Stimulated activated naive CD8-positive, alpha-beta T cell treated with anti-CD3 and anti-CD28 coated beads, Interleukin-15, Interleukin-2, amounts not matched to agents 100 ng/mL and 50 ng/mL, for 24 hours (primary cell): ENCODE data around the gene LRP5.

ENCODE experiments used
- H3K27ac Mint-ChIP-seq: one replicate; pipeline ENCODE4 v1.8.0; 2021; ENCODE audit warnings: mild to moderate bottlenecking, mixed read lengths
- H3K27me3 Mint-ChIP-seq: one replicate; pipeline ENCODE4 v1.8.0; 2021; ENCODE audit warnings: mixed read lengths
- H3K36me3 Mint-ChIP-seq: one replicate; pipeline ENCODE4 v1.8.0; 2021; ENCODE audit warnings: low read depth, mixed read lengths
- H3K4me1 Mint-ChIP-seq: one replicate; pipeline ENCODE4 v1.8.0; 2021; ENCODE audit warnings: low read depth, mixed read lengths
- H3K4me3 Mint-ChIP-seq: one replicate; pipeline ENCODE4 v1.8.0; 2021; ENCODE audit warnings: mild to moderate bottlenecking, mixed read lengths
- H3K9me3 Mint-ChIP-seq: one replicate; pipeline ENCODE4 v1.8.0; 2021; ENCODE audit warnings: mixed read lengths

The LRP5 gene

DNA sequence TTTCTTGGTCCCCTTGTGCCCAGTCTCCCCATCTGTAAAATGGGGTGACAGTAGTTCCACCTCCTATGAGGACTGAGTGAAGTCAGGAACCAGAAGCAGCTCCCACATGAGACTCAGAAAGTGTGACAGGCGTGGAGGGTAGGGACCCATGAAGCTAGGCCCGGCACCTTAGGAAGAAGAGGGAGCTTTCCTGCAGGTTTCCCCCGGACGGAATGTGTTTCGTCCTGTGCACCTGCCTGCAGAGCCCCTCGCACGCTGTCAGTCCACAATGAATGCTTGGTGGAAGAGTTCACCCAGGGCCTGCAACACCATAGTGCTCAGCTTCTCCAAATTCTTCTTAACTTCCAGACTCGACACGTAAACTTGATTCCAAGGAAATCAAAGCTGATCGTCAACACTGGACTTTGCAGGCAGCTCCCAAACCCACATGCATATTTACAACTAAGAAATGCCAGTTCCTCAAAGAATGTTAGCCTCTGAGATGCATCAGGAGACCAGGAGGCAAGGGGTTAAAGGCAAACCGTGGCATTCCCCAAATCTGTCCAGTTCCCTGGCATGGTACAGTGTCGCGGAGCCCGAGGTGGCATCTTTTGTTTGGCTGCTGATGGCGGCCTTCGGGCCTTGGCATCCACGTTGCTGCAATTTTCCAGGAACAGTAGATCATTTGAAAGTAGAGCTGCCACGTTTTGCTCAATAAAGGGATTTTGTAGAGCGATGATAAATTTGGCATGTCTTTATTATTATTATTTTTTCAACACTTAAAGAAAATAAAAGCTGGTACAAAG, 15.4 kb downstream of the LRP5 start:
- no peaks in the 10 kb centered on the region for H3K27me3 Mint-ChIP-seq
- H3K36me3 Mint-ChIP-seq = no peaks in the 10 kb centered on the region
- no peak overlapping the region for H3K27ac Mint-ChIP-seq
- H3K4me1 Mint-ChIP-seq = peaks cover 56% of the 10 kb centered on the region
- no peak overlapping the region for H3K4me3 Mint-ChIP-seq
- H3K9me3 Mint-ChIP-seq = no peaks in the 10 kb centered on the region

DNA sequence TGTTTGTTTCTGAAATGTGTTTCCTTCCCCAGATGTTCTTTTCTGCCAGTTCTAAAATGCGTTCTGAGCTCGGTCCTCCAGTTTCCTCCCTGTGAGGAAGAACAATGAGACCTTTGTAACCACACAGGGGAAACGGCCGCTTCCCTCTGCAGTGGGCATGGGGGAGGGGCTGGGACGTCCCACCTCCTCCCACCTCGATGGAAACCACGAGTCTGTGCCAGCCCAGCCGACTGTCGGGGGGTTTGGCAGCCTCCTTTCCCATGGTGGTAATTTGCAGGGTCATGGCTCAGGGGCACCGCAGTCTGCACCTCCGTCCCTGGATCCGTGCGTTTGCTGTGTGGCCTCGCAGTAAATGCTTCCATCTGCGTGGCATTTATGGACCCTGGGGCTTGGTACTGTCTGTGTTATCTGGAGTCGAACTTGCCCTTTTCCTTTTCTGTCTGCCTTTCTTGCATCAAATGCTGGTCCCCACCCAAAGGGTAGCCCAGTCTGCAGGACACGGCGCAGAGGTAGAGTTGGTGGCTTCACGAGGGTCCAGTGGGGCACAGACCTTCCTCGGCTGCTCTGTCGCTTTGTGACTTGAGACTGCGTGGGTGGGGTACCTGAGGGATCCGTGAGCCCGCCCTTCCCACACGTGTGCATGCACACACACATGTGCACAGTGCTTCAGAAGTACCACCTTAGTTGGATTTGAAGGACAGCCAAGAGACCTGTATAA, 16.1 kb downstream of the LRP5 start:
- Mint-ChIP-seq H3K27me3 (no peaks in the 10 kb centered on the region), H3K36me3 (no peaks in the 10 kb centered on the region), H3K27ac (no peak overlapping the region), H3K4me1 (peaks cover 58% of the 10 kb centered on the region), H3K9me3 (no peaks in the 10 kb centered on the region), H3K4me3 (peak overlapping the region; percentile 30)

DNA sequence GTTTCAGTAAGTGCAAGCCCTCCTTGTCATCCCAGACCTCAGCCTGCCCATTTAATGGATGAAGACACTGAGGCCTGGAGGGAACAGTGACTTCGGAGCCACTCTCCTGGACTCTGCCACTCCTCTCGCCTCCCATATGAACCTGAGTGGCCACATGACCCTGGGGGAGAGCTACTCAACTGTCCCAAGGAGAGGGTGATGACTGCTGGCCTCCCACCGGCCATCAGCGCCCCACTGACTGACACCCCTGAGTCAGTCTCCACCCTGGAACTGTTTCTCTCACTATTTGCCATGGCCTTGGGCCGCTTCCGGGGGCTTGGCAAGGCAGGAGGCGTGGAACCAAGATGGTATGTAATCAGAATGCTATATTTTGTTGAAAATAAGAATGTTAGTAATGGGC, 17.1 kb downstream of the LRP5 start:
- Mint-ChIP-seq H3K27ac (no peak overlapping the region), H3K4me1 (peaks cover 58% of the 10 kb centered on the region), H3K4me3 (no peak overlapping the region), H3K9me3 (no peaks in the 10 kb centered on the region), H3K27me3 (no peaks in the 10 kb centered on the region), H3K36me3 (no peaks in the 10 kb centered on the region)

GRCh38 chr11:68329978-68330699, 17.7 kb downstream of the LRP5 start:
- H3K36me3 Mint-ChIP-seq = no peaks in the 10 kb centered on the region
- H3K4me1 Mint-ChIP-seq = peaks cover 58% of the 10 kb centered on the region
- no peaks in the 10 kb centered on the region for H3K27me3 Mint-ChIP-seq
- no peak overlapping the region for H3K27ac Mint-ChIP-seq
- no peaks in the 10 kb centered on the region for H3K9me3 Mint-ChIP-seq
- H3K4me3 Mint-ChIP-seq = no peak overlapping the region

DNA sequence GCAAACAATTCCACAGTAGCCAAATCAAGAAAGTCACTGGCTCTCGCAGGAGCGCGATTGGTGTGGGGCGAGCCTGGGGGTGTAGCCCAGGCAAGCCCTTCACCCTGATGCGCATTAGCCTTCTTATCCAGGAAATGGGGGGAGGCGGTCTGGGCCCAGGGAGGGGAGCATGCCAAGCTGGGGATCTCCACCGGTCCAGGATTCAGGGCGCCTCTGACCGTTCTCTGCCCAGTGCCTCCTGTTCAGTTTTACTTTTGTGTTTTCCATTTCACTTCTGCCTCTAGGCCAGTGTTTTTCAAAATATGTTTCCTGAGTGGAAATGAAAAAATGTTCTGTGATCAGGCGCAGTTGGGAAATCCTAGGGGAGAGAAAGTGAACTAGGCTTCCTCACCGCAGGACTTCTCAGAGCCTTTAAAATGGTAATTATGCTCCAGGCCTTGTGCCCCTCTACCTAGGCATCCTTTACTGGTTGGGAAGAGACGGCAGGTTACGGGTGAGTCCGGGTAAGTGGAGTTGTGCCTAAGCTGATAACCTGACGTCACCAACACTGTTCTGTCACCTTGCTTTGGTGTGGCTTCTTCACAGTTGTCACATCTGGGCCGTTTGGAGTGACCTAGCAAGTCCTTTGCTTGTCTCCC, 18.4 kb downstream of the LRP5 start:
- no peaks in the 10 kb centered on the region for H3K27me3 Mint-ChIP-seq

DNA sequence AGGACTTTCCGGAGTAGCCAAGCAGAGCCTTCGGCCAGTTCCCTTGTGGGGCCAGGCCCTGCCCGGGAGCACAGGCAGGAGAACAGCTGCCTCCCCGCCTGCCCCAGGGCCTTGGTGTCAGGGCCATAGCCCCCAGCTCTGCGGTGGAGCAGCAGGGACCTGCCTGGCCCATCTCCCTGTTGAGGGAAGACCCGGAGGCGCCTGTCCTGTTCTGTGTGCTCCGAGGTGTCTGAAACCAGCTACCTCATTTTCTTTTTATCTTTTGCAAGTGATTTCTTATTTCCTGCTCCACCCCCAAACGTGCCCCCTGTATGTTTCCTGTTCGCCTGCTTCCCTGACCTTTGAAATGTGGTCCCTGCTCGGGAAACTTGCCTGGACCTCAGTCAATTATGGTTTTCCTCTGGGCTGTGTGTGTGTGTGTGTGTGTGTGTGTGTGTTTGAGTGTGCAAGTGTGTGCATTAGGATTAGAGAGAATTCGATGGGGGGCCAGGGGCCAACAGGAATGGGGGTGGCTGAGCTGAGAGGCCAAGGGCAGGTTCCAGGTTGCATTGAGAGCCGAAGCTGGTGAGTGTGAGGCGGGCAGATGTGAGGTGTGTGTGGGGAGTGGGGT, 19.1 kb downstream of the LRP5 start:
- H3K27ac Mint-ChIP-seq = peak overlapping the region; percentile 32
- H3K36me3 Mint-ChIP-seq = no peaks in the 10 kb centered on the region
- H3K4me1 Mint-ChIP-seq = peaks cover 67% of the 10 kb centered on the region
- H3K9me3 Mint-ChIP-seq = no peaks in the 10 kb centered on the region
- no peaks in the 10 kb centered on the region for H3K27me3 Mint-ChIP-seq
- peak overlapping the region; percentile 15 for H3K4me3 Mint-ChIP-seq

More for the DNA sequence above, 18.4 kb downstream of the LRP5 start:
- Mint-ChIP-seq H3K27ac (peak overlapping the region; percentile 8), H3K36me3 (no peaks in the 10 kb centered on the region), H3K4me3 (no peak overlapping the region), H3K9me3 (no peaks in the 10 kb centered on the region), H3K4me1 (peaks cover 63% of the 10 kb centered on the region)

DNA sequence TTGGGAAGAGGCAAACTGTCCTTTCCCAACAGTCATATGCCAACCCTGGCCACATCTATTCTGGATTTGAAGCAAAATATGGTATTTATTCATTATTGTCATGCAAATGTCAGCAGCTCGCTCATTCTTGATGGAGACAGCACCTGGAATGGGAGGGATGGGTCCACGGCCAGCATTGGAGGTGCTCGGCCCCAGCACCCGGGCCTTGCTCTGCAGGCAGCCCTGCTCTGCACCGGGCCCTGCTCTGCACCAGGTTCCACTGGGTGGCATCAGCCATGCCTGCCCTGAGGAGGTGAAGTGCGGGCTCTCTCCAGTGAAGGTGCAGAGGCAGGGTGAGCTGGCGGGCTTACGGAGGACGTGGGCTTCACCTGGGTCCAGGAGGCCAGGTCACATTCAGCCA, 19.8 kb downstream of the LRP5 start:
- Mint-ChIP-seq H3K4me3 (no peak overlapping the region), H3K4me1 (peaks cover 73% of the 10 kb centered on the region), H3K36me3 (no peaks in the 10 kb centered on the region), H3K27me3 (no peaks in the 10 kb centered on the region), H3K9me3 (no peaks in the 10 kb centered on the region), H3K27ac (no peak overlapping the region)

DNA sequence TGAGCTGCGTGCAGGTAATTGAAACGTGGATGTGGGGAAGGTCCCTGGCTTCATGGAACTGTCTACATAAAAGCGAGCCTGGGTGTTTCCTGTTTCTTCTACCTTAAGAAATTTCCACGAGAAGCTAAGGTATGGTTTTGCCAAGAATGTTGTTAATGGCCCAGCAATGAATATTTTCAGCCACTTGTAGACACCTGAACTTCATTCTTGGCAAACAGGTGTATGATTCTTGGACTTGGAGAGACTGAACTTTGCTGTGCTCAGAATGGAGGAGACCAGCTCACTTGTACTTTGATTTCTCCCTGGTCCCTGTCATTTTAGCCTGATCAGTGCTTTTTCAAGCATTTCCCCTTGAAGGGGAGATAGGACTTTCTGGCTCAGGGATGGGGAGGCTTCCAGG, 20.8 kb downstream of the LRP5 start:
- Mint-ChIP-seq H3K4me1 (peaks cover 73% of the 10 kb centered on the region), H3K9me3 (no peaks in the 10 kb centered on the region), H3K4me3 (no peak overlapping the region), H3K27me3 (no peaks in the 10 kb centered on the region), H3K36me3 (no peaks in the 10 kb centered on the region), H3K27ac (no peak overlapping the region)

- Mint-ChIP-seq H3K36me3 (no peaks in the 10 kb centered on the region), H3K9me3 (no peaks in the 10 kb centered on the region), H3K27me3 (no peaks in the 10 kb centered on the region), H3K4me1 (peaks cover 66% of the 10 kb centered on the region), H3K4me3 (no peak overlapping the region), H3K27ac (no peak overlapping the region)
Measured at GRCh38 chr11:68334923-68335322, 22.5 kb downstream of the LRP5 start.

DNA sequence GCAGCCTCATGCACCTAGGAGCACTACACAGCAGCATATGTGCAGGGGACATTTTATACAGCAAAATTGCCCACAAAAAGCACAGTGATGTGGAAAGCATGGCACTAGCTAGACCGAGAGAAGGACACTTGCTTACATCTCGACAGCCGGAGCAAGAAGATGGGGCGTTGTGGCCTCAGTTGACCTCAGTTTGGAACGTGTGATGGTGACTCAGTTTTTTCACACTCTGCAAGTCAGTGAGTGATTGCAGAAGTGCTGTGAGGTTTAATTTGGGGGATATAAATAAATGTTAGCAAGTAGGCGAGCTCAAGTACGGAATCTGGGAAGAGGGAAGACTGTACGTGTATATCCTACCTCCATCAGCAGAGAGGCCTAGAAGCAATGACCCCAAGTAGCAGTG, 23.3 kb downstream of the LRP5 start:
- Mint-ChIP-seq H3K9me3 (no peaks in the 10 kb centered on the region), H3K36me3 (no peaks in the 10 kb centered on the region), H3K27ac (no peak overlapping the region), H3K27me3 (no peaks in the 10 kb centered on the region), H3K4me3 (no peak overlapping the region), H3K4me1 (peaks cover 65% of the 10 kb centered on the region)

GRCh38 chr11:68336716-68337115, 24.3 kb downstream of the LRP5 start:
- peaks cover 60% of the 10 kb centered on the region for H3K4me1 Mint-ChIP-seq
- H3K27me3 Mint-ChIP-seq = no peaks in the 10 kb centered on the region
- no peak overlapping the region for H3K4me3 Mint-ChIP-seq
- no peak overlapping the region for H3K27ac Mint-ChIP-seq
- H3K9me3 Mint-ChIP-seq = no peaks in the 10 kb centered on the region
- no peaks in the 10 kb centered on the region for H3K36me3 Mint-ChIP-seq

DNA sequence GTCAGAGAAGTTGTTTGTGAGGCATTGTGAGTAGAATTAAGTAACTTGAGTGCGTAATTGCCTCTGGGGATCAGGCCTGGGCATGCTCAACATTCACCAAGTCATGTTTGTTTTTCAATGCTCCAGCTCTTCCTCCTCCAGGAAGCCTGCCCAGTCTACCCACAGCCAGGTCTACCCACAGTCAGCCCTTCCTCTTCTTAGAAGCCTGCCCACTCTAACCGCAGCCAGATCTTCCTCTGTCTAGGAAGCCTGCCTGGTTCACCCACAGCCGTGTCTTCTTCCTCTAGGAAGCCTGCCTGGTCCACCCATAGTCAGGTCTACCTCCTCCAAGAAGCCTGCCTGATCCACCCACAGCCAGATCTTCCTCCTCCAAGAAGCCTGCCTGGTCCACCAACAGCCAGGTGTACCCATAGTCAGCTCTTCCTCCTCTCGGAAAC, 25.0 kb downstream of the LRP5 start:
- Mint-ChIP-seq H3K4me3 (no peak overlapping the region), H3K9me3 (no peaks in the 10 kb centered on the region), H3K36me3 (no peaks in the 10 kb centered on the region), H3K4me1 (peaks cover 53% of the 10 kb centered on the region), H3K27me3 (no peaks in the 10 kb centered on the region), H3K27ac (no peak overlapping the region)

DNA sequence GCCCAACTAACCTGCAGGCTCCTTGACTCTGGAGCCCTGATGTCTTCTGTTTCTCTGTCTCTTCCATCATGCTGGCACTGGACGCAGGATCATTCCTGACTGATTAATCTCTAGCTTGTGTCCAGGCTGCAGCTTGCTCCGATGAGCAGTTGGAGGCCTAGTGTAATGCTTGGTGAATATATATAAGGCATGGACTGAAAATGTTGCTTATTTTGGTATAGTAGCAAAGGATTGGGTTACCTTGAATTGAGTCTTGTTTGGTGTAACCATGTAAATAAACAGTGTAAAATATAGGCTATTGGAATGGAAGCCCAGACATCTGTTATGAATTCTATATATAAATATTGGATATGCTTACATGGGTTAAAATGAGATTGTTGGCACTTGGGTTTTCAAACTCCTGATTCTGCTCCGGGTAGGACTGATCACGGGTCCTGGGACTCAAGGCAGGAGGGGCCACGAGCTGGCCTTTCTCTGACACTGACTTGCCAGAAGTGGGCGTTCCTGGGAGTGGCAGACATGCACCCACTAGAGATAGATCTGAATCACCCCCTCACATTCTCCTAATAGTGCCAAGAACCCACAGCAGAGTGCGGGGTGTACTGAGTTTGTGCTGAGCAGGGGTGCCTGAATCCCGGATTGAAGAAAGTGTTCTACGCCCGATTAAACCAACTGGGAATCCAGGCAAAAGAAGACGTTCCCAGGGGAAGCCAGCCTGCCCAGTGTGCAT, 25.8 kb downstream of the LRP5 start:
- no peaks in the 10 kb centered on the region for H3K27me3 Mint-ChIP-seq
- H3K4me1 Mint-ChIP-seq = peaks cover 48% of the 10 kb centered on the region
- no peak overlapping the region for H3K27ac Mint-ChIP-seq
- H3K36me3 Mint-ChIP-seq = no peaks in the 10 kb centered on the region
- no peak overlapping the region for H3K4me3 Mint-ChIP-seq
- no peaks in the 10 kb centered on the region for H3K9me3 Mint-ChIP-seq
